ENCODE data around the gene MIAT.

The MIAT gene

GRCh38 chr22:26632422-26633155 lies 24.8 kb upstream of the MIAT start:
- DNase-seq = no peak

GRCh38 chr22:26634189-26634588 lies 23.2 kb upstream of the MIAT start:
- DNase-seq = no peak

GRCh38 chr22:26635117-26635516 lies 22.3 kb upstream of the MIAT start:
- no peak for DNase-seq

- DNase-seq = no peak
Observed at GRCh38 chr22:26636296-26636695, 21.1 kb upstream of the MIAT start.

- no peak for DNase-seq
Observed at GRCh38 chr22:26642465-26643417, 14.6 kb upstream of the MIAT start.

- no peak for DNase-seq
Observed at GRCh38 chr22:26643418-26644100, 13.8 kb upstream of the MIAT start.

GRCh38 chr22:26646158-26646557 lies 11.2 kb upstream of the MIAT start:
- no peak for DNase-seq

- peak; percentile 75 for DNase-seq
Observed at GRCh38 chr22:26648011-26648497, 9.3 kb upstream of the MIAT start.

- DNase-seq = peak; percentile 68
Observed at GRCh38 chr22:26648528-26649388, 8.6 kb upstream of the MIAT start.

- no peak for DNase-seq
Observed at GRCh38 chr22:26650722-26651421, 6.5 kb upstream of the MIAT start.

GRCh38 chr22:26651815-26652214 lies 5.6 kb upstream of the MIAT start:
- no peak for DNase-seq

GRCh38 chr22:26658161-26658560 lies 773 bp downstream of the MIAT start:
- no peak for DNase-seq

GRCh38 chr22:26658671-26659478 lies 1.5 kb downstream of the MIAT start:
- DNase-seq = peak; percentile 78

GRCh38 chr22:26660356-26660755 lies 3.0 kb downstream of the MIAT start:
- DNase-seq = no peak

GRCh38 chr22:26660961-26661578 lies 3.7 kb downstream of the MIAT start:
- peak; percentile 28 for DNase-seq

GRCh38 chr22:26662160-26662559 lies 4.8 kb downstream of the MIAT start:
- no peak for DNase-seq

GRCh38 chr22:26663374-26663923 lies 6.1 kb downstream of the MIAT start:
- DNase-seq = no peak

GRCh38 chr22:26665813-26666231 lies 8.4 kb downstream of the MIAT start:
- DNase-seq = no peak

GRCh38 chr22:26667140-26667539 lies 9.8 kb downstream of the MIAT start:
- DNase-seq = no peak

GRCh38 chr22:26669060-26669481 lies 11.7 kb downstream of the MIAT start:
- no peak for DNase-seq

Data from NCI-H510A treated with DMSO at 0.1 percent for 48 hours (cell line).